Left colon (tissue), 2 donors: ENCODE results near the gene DERL2. TPM values are rescaled to one million over a fixed set of nuclear protein-coding genes. Genes with fewer than 3 reads are reported as not detected.

ENCODE experiments used
- total RNA-seq, 2 donors: library from RNA; stranded (reverse); fragmentation: NEBNext Ultra II Directional; extraction: Animal tissue kit (Norgen Biotek cat#: 25700); gene quantifications; one replicate each; pipeline ENCODE4 v1.2.1, GENCODE V29; 2021
- donor health status: DM: no; HTN: no; CAD: no.
- donor health status: DM: yes; HTN: yes; CAD: no.

DERL2 gene
- total RNA-seq, 2 donors from 2014 or later = 40.8 to 57.3 TPM

Other genes starting within 250 kb of the DERL2 start
- 10 to 100 TPM; 28.1 to 29.1 TPM for gene RABEP1, start 203.9 kb downstream of the DERL2 start, total RNA-seq
- gene NUP88, start 66.5 kb downstream of the DERL2 start, total RNA-seq = 10 to 100 TPM; 45.3 to 55.5 TPM
- 10 to 100 TPM; 26.7 to 27.3 TPM for gene RPAIN, start 66.0 kb downstream of the DERL2 start, total RNA-seq
- gene C1QBP, start 47.0 kb downstream of the DERL2 start, total RNA-seq = 100 to 1,000 TPM in 1 of 2 donors, 10 to 100 TPM in 1; 98.9 to 134 TPM
- 10 to 100 TPM in 1 of 2 donors, 1 to 10 TPM in 1; 9.2 to 14.5 TPM for gene DHX33, start 17.2 kb downstream of the DERL2 start, total RNA-seq
- gene MIS12, start 388 bp upstream of the DERL2 start, total RNA-seq = 10 to 100 TPM; 10.7 to 11.6 TPM
- gene NLRP1, start 98.3 kb upstream of the DERL2 start, total RNA-seq = 1 to 10 TPM; 3.3 to 8.6 TPM